Natural killer cell (primary cell): ENCODE results near the gene OR52E1. TPM values are rescaled to one million over a fixed set of nuclear protein-coding genes. Genes with fewer than 3 reads are reported as not detected.

Source experiments
- ATAC-seq, 3 donors: fragments of 150-1000 bp in 2 of 3; fragments of 200-7000 bp in 1 of 3; cut with Tn5 transposase; 1 replicate in 1 of 3; 2 replicates in 2 of 3; pipeline ENCODE4 v1.10.0; 2021; ENCODE audit warnings: mild to moderate bottlenecking in 2 of 3, moderate library complexity in 2 of 3
- DNase-seq, 2 donors: peaks; one replicate each; pipeline versions ENCODE4 v3.0.0 to v3.0.0-alpha.2; 2013 to 2021; ENCODE audit warnings: mixed read lengths in 1 of 2
- H3K27ac ChIP-seq: one replicate; pipeline ENCODE4 v1.5.1; 2013; ENCODE audit warnings: mild to moderate bottlenecking, low read length
- H3K27me3 ChIP-seq: one replicate; pipeline ENCODE4 v1.6.1; 2013; ENCODE audit warnings: low read length; ENCODE audit not compliant: control insufficient read depth, insufficient read depth
- H3K36me3 ChIP-seq: one replicate; pipeline ENCODE4 v1.6.1; 2013; ENCODE audit warnings: low read length; ENCODE audit not compliant: control insufficient read depth, insufficient read depth
- H3K4me1 ChIP-seq: one replicate; pipeline ENCODE4 v1.6.1; 2013; ENCODE audit warnings: low read length; ENCODE audit not compliant: control insufficient read depth, insufficient read depth
- H3K4me3 ChIP-seq: one replicate; pipeline ENCODE4 v1.5.1; 2013; ENCODE audit warnings: low read length
- H3K9me3 ChIP-seq: one replicate; pipeline ENCODE4 v1.6.1; 2013; ENCODE audit warnings: low read length; ENCODE audit not compliant: control insufficient read depth, insufficient read depth
- H3K27ac Mint-ChIP-seq, 2 donors: one replicate each; pipeline ENCODE4 v1.8.0; 2022; ENCODE audit warnings: mild to moderate bottlenecking in 2 of 2, mixed read lengths in 2 of 2, moderate library complexity in 1 of 2
- H3K27me3 Mint-ChIP-seq, 2 donors: one replicate each; pipeline ENCODE4 v1.8.0; 2022; ENCODE audit warnings: low read depth in 2 of 2, mixed read lengths in 2 of 2
- H3K36me3 Mint-ChIP-seq: one replicate; pipeline ENCODE4 v1.8.0; 2022; ENCODE audit warnings: mixed read lengths
- H3K4me1 Mint-ChIP-seq, 2 donors: one replicate each; pipeline ENCODE4 v1.8.0; 2022; ENCODE audit warnings: mixed read lengths in 2 of 2
- H3K4me3 Mint-ChIP-seq: one replicate; pipeline ENCODE4 v1.8.0; 2022; ENCODE audit warnings: mild to moderate bottlenecking, moderate library complexity, mixed read lengths
- H3K9me3 Mint-ChIP-seq, 2 donors: one replicate each; pipeline ENCODE4 v1.8.0; 2022; ENCODE audit warnings: mixed read lengths in 2 of 2
- WGBS: methylation state at CpG from one replicate; pipeline ENCODE4 v1.1.7; 2013; ENCODE audit warnings: missing lambda C conversion rate; ENCODE audit not compliant: insufficient coverage; 5-methylcytosine and 5-hydroxymethylcytosine counted together
- intact Hi-C: fragments of 100-400 bp; cut with micrococcal nuclease; formaldehyde crosslinking; loops from one replicate; pipeline ENCODE4 v1.14.2; 2022
- total RNA-seq, 4 donors: library from RNA; stranded (reverse); fragments of 120-200 nt in 1 of 4; gene quantifications; one replicate each; pipeline versions ENCODE4 v1.2.3 to v1.2.4, GENCODE V29; 2013 to 2022
- TF ChIP-seq, protein P1 (sequence below): fragments of 200-600 bp; IDR thresholded peaks from one replicate; pipeline ENCODE4 v1.8.0; 2022; ENCODE audit warnings: antibody characterized with exemption

OR52E1 gene
- total RNA-seq, 3 donors from 2014 or later (not counting 1 experiment from before 2014, with no cell fraction given) = not detected

GRCh38 chr11:5065027-5065426 lies 4.3 kb upstream of the OR52E1 start:
- H3K4me1 ChIP-seq = no peaks in the 10 kb centered on the region
- no peaks in the 10 kb centered on the region for H3K36me3 ChIP-seq
- no peak overlapping the region for H3K4me3 ChIP-seq
- DNase-seq = no peak
- Mint-ChIP-seq H3K4me3 (no peak overlapping the region), H3K4me1 (no peaks in the 10 kb centered on the region), H3K27me3 (no peaks in the 10 kb centered on the region), H3K9me3 (peaks cover 0 to 1% of the 10 kb centered on the region in 2 donors), H3K36me3 (no peaks in the 10 kb centered on the region), H3K27ac (no peak overlapping the region)
- no peak for ATAC-seq
- H3K27me3 ChIP-seq = no peaks in the 10 kb centered on the region
- intact Hi-C loops = no loop called here
- no peaks in the 10 kb centered on the region for H3K9me3 ChIP-seq
- no peak overlapping the region for H3K27ac ChIP-seq
- TF ChIP-seq, protein P1, sequence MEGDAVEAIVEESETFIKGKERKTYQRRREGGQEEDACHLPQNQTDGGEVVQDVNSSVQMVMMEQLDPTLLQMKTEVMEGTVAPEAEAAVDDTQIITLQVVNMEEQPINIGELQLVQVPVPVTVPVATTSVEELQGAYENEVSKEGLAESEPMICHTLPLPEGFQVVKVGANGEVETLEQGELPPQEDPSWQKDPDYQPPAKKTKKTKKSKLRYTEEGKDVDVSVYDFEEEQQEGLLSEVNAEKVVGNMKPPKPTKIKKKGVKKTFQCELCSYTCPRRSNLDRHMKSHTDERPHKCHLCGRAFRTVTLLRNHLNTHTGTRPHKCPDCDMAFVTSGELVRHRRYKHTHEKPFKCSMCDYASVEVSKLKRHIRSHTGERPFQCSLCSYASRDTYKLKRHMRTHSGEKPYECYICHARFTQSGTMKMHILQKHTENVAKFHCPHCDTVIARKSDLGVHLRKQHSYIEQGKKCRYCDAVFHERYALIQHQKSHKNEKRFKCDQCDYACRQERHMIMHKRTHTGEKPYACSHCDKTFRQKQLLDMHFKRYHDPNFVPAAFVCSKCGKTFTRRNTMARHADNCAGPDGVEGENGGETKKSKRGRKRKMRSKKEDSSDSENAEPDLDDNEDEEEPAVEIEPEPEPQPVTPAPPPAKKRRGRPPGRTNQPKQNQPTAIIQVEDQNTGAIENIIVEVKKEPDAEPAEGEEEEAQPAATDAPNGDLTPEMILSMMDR = no peak
- 43% methylated on average over 1 of the region's 1 CpG for WGBS

GRCh38 chr11:5071799-5072198 lies 2.4 kb downstream of the OR52E1 start:
- H3K4me3 Mint-ChIP-seq = no peak overlapping the region
- no peaks in the 10 kb centered on the region for H3K36me3 ChIP-seq
- H3K36me3 Mint-ChIP-seq = no peaks in the 10 kb centered on the region
- no peaks in the 10 kb centered on the region for H3K4me1 Mint-ChIP-seq
- intact Hi-C loops = no loop called here
- no peak overlapping the region for H3K27ac ChIP-seq
- H3K27ac Mint-ChIP-seq = no peak overlapping the region
- no peak for ATAC-seq
- no peak overlapping the region for H3K4me3 ChIP-seq
- H3K27me3 Mint-ChIP-seq = no peaks in the 10 kb centered on the region
- TF ChIP-seq, protein P1 = no peak
- no peaks in the 10 kb centered on the region for H3K4me1 ChIP-seq
- no peaks in the 10 kb centered on the region for H3K27me3 ChIP-seq
- peaks cover 5 to 10% of the 10 kb centered on the region in 2 donors for H3K9me3 Mint-ChIP-seq
- peaks cover 3% of the 10 kb centered on the region for H3K9me3 ChIP-seq
- DNase-seq = no peak
- WGBS = 81% methylated on average over 2 of the region's 3 CpGs

GRCh38 chr11:5081405-5081804 lies 12.0 kb downstream of the OR52E1 start:
- H3K36me3 Mint-ChIP-seq = no peaks in the 10 kb centered on the region
- Histone ChIP-seq H3K27ac (no peak overlapping the region), H3K4me1 (no peaks in the 10 kb centered on the region), H3K36me3 (no peaks in the 10 kb centered on the region), H3K4me3 (no peak overlapping the region), H3K27me3 (no peaks in the 10 kb centered on the region), H3K9me3 (peaks cover 1% of the 10 kb centered on the region)
- TF ChIP-seq, protein P1 = no peak
- ATAC-seq (no peak), DNase-seq (no peak)
- 83% methylated on average over 1 of the region's 2 CpGs for WGBS
- H3K9me3 Mint-ChIP-seq = peaks cover 3 to 7% of the 10 kb centered on the region in 2 donors
- H3K27me3 Mint-ChIP-seq = peaks cover 0 to 6% of the 10 kb centered on the region in 2 donors
- intact Hi-C loops = no loop called here
- no peaks in the 10 kb centered on the region for H3K4me1 Mint-ChIP-seq
- no peak overlapping the region for H3K27ac Mint-ChIP-seq
- H3K4me3 Mint-ChIP-seq = no peak overlapping the region

GRCh38 chr11:5083602-5084001 lies 14.2 kb downstream of the OR52E1 start:
- Mint-ChIP-seq H3K27ac (no peak overlapping the region), H3K27me3 (peaks cover 0 to 10% of the 10 kb centered on the region in 2 donors), H3K4me3 (no peak overlapping the region), H3K4me1 (no peaks in the 10 kb centered on the region), H3K9me3 (peaks cover 0 to 4% of the 10 kb centered on the region in 2 donors), H3K36me3 (no peaks in the 10 kb centered on the region)
- ATAC-seq (no peak), DNase-seq (no peak)
- TF ChIP-seq, protein P1 = no peak
- Histone ChIP-seq H3K4me1 (no peaks in the 10 kb centered on the region), H3K36me3 (no peaks in the 10 kb centered on the region), H3K27ac (no peak overlapping the region), H3K4me3 (no peak overlapping the region), H3K27me3 (no peaks in the 10 kb centered on the region), H3K9me3 (no peaks in the 10 kb centered on the region)
- intact Hi-C loops = no loop called here
